ENCODE results near the gene RNF166.

Gene RNF166

DNA sequence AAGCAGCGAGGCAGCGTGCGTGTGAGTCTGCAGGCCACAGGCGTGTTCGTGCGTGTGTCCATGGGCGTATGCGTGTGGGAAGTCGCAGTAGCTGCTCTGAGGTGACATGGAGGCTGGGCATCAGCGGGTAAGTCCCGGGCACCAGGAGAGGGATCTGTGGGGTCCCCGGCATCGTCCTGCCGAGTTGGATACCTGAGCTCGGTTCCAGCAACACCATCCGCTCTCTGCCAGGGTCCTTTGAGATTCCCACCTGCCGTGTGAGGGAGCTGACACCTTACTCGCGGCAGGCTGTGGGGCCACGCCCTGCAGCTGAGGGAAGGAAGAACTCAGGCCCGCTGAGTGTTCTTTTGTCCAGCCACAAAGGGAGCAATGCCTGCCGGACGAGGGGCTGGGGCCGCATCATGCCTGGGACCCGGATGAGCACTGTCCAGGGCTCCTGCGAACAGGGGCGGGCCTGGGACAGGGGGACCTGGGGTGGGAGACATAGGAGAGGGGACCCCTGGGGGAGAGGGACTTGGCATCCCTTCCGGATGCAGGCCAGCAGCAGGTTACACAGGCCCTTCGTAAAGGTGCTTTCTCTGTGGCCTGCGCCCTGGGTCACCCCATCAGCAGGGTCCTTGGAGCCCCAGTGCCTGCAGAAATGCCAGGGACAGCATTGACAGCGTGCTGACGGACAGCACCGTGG is 14.9 kb downstream of the RNF166 start:
- no peak for DNase-seq

DNA sequence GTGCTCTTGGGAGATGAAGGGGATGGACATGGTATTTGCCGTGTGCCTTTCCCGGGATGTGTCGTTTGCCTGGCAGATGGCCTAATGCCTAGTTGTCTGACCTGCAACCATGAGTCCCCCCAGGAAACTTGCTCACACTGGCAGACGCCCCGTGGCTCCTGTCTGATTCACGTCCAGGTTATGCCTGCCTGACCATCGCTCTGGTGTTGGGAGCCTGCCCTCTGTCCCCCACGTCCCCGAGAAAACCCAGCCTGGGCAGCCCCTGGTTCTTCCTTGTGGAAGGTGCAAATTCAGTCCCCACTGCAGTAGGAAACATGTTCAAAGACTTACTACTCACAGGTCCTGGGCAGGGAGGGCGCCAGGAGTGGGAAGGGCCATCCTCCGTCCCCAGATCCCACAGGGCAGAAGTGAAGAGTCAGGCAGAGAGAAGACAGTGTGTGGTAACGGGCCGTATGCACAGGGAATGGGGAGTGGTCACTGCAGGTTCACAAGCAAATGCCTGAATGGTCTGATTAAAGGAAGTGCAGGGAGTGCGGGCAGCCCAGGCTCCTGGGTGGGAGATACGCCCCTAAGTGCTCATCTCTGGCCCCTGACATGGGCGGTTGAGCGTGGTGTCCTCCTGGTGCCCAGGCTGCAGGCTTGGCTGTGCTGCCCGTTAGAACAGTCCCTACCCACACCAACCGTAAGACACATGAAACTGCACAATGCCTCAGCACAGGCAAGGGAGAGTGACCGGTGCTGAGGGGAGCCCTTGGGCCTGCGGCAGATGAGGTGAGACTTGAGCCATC is 15.7 kb downstream of the RNF166 start:
- DNase-seq = no peak

GRCh38 chr16:88688013-88688778 is 18.0 kb downstream of the RNF166 start:
- DNase-seq = no peak

GRCh38 chr16:88687676-88688012 is 18.6 kb downstream of the RNF166 start:
- no peak for DNase-seq

DNA sequence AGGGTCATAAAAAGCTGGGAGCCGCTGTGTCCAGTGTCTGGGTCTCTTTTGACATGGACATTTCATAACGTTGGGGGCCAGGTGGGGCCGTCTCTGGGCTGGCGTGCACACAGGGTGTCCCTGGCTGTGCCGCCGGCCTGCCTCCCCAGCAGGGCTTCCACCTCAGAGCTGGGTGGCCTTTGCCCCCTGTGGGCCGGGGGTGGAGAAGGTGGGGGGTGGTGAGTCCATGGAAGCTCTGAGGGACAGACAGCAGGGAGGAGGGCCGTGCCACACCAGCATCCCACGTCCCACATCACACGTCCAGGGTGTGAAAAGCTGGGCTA is 19.0 kb downstream of the RNF166 start:
- DNase-seq = no peak

DNA sequence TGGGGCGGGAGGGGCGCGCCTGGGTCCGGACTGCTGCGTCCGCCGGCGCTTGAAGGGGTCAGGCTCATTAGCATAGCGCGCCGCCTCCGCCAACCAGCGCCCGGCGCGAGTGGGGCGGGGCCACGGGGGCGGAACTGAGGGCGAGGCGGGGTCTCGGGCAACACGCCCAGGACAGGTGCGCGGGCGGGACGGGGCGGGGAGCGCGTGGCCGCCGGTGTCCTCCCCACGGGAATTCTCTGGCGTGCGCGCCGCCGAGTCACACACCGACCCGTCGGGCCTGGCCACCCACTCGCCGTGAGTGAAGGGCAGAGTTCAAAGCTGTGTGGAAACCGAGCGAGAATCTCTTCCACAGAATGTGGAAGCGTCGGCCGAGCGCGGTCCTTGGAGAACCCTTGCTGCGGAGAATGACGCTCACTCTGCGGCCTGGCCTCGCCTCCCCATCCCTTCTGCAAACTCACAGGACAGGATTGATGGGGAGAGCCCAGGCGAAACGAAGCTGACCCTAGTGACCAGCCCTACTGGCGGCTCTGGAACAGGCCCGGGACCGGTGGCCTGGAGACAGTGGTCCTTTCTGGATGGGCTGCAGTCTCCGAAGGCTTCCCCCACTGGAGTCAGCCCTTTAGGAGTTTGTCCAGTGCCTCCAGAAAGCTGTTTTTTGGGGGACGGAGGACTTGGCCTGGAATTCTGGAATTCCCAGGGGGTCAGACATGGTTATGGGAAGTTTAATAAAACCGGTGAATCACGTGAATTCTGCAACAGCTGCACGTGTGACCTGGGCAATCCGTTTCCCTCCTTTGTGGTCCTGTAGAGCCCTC is 19.6 kb downstream of the RNF166 start, which contains the start of gene SNAI3:
Gene SNAI3 (minus strand): TSS at position 69 of the 815 bp plus-strand sequence. CDS start 101 bp downstream, outside the sequence.
- peak; percentile 88 for DNase-seq

GRCh38 chr16:88686062-88686438 is 20.2 kb downstream of the RNF166 start:
- peak; percentile 63 for DNase-seq

DNA sequence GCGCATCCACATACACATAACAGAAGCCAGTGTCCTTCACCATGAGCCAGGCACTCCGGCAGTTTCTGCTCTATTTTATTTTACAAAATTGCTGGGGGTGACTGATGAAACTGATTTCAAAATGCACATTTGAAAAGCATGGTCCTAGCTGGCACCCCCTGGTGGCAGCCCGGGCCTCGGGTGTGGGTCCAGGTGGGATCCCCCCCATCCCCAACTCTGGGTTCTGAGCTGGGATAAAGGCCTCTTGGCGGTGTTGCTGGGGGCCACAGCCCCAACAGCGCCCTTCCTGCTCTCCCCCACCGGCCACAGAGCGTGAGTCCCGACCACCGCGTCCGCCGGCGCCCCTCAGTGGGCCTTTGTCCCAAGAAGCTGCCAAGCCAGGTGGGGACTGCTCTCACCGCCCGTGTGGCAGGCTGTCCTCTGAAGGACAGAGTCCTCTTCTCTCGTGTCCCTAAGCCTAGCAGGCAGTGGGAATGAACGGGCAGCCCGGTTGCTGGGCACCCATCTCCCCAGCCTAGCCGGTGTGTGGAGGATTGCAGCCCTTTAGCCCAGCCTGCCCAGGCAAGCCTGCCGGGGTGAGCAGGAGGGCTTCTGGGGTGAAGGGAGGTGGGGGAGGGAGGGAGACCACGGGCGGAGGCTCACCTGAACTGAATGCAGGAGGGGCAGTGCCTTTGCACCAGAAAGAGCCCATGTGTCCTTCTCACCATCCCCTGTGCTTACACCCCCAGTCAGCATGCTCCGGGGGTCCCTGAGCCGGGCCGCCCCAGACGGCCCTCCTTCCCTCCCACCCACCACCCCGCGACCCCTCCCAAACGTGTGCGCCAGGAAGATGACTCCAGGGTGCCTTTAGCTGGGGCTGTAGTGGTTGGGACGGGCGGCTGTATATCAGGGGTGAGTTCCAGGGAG is 20.8 kb downstream of the RNF166 start:
- peak; percentile 81 for DNase-seq

DNA sequence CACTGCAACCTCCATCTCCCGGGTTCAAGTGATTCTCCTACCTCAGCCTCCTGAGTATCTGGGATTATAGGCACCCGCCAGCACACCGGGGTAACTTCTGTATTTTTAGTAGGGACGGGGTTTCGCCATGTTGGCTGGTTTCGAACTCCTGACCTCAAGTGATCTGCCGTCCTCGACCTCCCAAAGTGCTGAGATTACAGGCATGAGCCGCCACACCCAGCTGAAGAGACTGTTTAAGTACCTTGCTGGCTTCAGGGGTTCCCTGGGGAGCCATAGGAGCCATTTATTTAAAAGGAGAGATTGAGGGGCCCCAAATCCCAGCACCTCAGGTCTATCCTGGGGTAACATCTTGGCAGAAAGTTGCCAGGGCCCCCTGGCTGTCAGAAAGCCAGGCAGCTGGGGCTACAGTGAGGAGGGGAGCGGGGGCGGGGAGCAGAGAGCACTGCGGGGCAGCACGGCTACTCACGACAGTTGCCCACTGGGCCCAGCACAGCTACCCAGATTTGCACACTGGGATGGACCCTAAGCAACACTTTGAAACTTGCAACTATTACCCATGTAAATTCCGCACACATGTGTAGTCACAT is 21.5 kb downstream of the RNF166 start:
- DNase-seq = no peak

- peak; percentile 81 for DNase-seq
These were observed 24.3 kb downstream of the RNF166 start for GRCh38 chr16:88681709-88682451.

DNA sequence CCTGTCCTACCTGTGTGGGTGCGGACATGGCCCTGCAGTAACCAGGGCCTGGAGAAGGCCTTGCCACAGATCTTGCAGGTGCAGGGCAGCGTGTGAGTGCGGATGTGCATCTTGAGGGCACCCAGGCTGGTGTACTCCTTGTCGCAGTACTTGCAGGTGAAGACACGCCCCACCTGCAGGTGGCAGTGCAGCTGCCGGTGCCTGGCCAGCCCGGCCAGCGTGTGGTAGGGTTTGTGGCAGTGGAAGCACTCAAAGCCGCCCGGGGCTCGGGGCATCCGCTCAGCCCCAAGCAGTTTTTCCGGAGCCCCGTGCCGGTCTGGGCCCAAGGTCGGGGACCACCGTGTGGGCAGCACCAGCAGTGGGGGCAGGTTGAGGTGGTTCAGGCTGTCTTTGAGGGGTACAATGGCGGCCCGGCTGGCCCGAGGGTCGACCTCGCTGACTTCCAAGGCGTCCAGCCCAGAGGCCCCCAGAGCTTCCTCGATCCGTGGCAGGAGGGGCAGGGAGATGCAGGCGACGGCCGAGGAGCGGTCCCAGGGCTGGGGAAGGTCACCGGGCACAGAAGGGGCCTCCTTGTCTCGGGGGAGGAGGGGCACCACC is 25.0 kb downstream of the RNF166 start:
- peak; percentile 68 for DNase-seq

- DNase-seq = no peak
These were observed 25.6 kb downstream of the RNF166 start for GRCh38 chr16:88680554-88681083.

DNA sequence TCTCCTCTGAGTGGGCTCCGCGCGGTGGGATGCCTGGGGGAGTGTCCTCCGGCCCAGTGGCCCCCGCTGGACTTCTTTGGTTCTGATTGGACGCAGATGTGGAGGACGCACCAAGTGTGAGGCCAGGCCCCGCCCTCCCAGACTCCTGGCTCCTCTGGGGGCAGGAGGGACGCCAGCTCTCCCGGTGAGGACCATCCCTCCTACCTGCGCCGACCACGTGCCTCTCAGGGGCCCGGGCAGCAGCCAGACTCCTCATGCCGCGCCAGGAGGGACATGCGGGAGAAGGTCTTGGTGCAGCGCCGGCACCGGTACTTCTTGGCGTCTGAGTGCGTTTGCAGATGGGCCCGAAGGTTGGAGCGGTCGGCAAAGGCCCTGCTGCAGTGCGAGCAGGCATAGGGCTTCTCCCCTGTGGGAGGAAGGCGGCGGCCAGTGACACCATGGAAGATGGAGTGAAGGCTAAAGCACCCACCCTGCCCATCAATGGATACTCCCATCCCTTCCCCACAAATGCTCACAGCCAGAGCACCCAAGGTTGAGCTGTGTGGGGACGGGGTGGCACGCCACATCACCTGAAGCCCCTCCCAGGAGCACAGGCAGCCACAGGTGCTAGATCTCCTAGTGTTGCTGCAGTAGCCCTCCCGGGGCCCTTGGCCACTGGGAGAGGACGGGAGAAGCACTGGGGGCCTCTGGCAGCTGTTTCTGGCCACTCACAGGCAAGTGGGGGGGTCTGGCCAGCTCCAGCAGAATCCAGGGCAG is 27.8 kb downstream of the RNF166 start:
- DNase-seq = no peak

- DNase-seq = no peak
These were observed 28.5 kb downstream of the RNF166 start for GRCh38 chr16:88677721-88678120.

DNA sequence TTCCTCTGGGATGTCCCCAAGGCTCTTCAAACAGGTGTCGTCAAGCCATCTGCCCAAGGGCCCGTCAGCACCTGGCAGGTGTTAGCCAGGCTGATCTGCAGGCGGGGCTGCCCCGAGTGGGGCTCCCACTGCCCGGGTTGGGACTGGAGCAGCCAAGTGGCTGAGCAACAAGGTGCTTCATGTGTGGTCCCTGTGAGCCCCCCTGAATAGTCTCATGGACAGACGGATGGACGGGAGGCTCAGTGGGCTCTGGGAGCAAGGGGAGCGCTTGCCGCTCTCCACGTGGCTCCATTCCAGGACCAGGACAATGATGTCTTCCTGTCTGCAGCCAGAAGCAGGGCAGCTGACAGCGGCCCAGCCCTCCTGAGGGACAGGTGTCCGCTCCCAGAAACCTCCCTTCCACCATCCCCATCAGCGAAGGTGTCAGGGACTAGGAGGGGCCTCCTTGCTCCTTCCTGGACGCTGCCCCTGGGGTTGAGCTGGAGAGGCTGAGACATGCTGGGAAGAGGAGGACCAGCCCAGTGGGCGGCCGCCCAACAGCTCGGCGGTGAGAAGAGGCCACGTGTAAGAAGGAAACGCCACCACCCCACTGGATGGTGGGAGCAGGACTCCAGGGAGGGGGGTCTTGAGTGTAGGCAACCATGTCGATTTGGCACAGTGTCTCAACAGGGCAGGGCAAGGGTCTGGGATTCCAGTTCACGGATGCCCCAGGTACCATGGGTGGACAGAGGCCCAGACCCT is 29.5 kb downstream of the RNF166 start:
- no peak for DNase-seq

GRCh38 chr16:88673716-88674379 is 32.4 kb downstream of the RNF166 start:
- DNase-seq = no peak

DNA sequence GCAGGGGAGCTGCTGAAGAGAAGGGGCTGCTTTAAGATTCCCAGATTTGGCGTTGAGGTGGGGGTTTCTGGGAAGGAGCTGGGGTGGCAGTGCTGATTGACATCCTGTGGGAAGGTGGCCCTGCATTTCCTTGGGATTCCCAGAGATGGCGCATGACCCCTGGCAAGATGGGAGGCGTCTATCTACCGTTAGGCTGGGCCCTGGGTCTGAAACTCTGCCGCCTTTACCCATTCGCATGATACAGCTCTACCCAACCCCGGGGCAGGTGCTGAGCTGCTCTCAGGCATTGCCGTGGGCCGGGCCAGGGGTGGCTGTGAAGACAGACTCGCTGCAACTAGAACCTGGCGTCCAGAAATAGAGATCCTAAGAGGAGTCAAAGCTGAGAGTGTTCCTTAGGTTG is 33.4 kb downstream of the RNF166 start:
- no peak for DNase-seq

DNA sequence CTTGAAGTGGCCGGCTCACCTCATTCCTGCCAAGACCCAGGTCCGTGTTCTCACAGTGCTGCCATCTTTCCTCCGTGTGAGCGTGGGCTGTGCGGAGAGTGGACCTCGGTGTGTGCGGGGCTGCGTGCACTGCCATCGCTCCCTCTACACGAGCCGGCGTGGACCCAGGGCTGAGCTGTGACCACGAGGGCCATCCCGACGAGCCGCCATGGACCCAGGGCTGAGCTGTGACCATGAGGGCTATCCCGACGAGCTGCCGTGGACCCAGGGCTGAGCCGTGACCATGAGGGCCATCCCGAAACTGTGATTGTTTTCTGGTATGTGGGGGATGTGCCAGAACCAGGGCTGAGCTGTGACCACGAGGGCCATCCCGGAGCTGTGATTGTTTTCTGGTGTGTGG is 34.4 kb downstream of the RNF166 start:
- no peak for DNase-seq

Measured in CD4-positive, alpha-beta T cell treated with Interleukin-6 for 4 hours (primary cell).